GM19328 (cell line): Measurements from ENCODE around the gene MBNL2.

Experiments
- ATAC-seq: cut with Tn5 transposase; IDR thresholded peaks from one replicate; pipeline ENCODE4 v1.9.1; 2021; ENCODE audit warnings: mild to moderate bottlenecking, moderate library complexity; ENCODE audit not compliant: unreplicated experiment

MBNL2 gene

GRCh38 chr13:97369261-97369893 is 147.2 kb downstream of the MBNL2 start:
- peak; percentile 61 for ATAC-seq

GRCh38 chr13:97371486-97372109 is 149.5 kb downstream of the MBNL2 start:
- ATAC-seq = no peak

- no peak for ATAC-seq
Observed at GRCh38 chr13:97372936-97373335, 150.8 kb downstream of the MBNL2 start.

GRCh38 chr13:97373787-97374186 is 151.7 kb downstream of the MBNL2 start:
- no peak for ATAC-seq

- no peak for ATAC-seq
Observed at GRCh38 chr13:97376981-97377380, 154.8 kb downstream of the MBNL2 start.

GRCh38 chr13:97379386-97379785 is 157.3 kb downstream of the MBNL2 start:
- ATAC-seq = no peak

- no peak for ATAC-seq
Observed at GRCh38 chr13:97380696-97381095, 158.6 kb downstream of the MBNL2 start.

GRCh38 chr13:97381189-97381588 is 159.1 kb downstream of the MBNL2 start:
- no peak for ATAC-seq

GRCh38 chr13:97382276-97382675 is 160.1 kb downstream of the MBNL2 start:
- ATAC-seq = no peak

GRCh38 chr13:97384371-97384770 is 162.2 kb downstream of the MBNL2 start:
- no peak for ATAC-seq

- ATAC-seq = no peak
Observed at GRCh38 chr13:97385146-97385545, 163.0 kb downstream of the MBNL2 start.

GRCh38 chr13:97385854-97386253 is 163.7 kb downstream of the MBNL2 start:
- ATAC-seq = no peak

GRCh38 chr13:97386801-97387484 is 164.8 kb downstream of the MBNL2 start:
- no peak for ATAC-seq

GRCh38 chr13:97387485-97387839 is 165.3 kb downstream of the MBNL2 start:
- ATAC-seq = no peak

- ATAC-seq = no peak
Observed at GRCh38 chr13:97387890-97388289, 165.8 kb downstream of the MBNL2 start.

- ATAC-seq = no peak
Observed at GRCh38 chr13:97388373-97388772, 166.2 kb downstream of the MBNL2 start.

- ATAC-seq = no peak
Observed at GRCh38 chr13:97390941-97391600, 168.9 kb downstream of the MBNL2 start.

- no peak for ATAC-seq
Observed at GRCh38 chr13:97392020-97392419, 169.9 kb downstream of the MBNL2 start.

GRCh38 chr13:97394542-97394941 is 172.4 kb downstream of the MBNL2 start:
- ATAC-seq = no peak

- ATAC-seq = no peak
Observed at GRCh38 chr13:97395447-97396136, 173.5 kb downstream of the MBNL2 start.

GRCh38 chr13:97397267-97397666 is 175.1 kb downstream of the MBNL2 start:
- ATAC-seq = no peak
